Smooth muscle cell (in vitro differentiated cells): ENCODE data around the gene MAGEA11. TPM values are rescaled to one million over a fixed set of nuclear protein-coding genes. Genes with fewer than 3 reads are reported as not detected.
"Not testable (repeated sequence)": the region's sequence is repeated elsewhere in the genome, so short reads cannot be mapped to it uniquely, and the experiment has no call there.

ENCODE experiments used
- DNase-seq: peaks from one replicate; lab custom pipeline; 2025; ENCODE audit not compliant: unreplicated experiment; lab: John Stamatoyannopoulos, UW
- H2AFZ ChIP-seq: fragments of 200-600 bp; sonication (generic); 2 replicates; pipeline ENCODE4 v1.6.0; 2016; ENCODE audit warnings: antibody characterized with exemption, low read depth, mild to moderate bottlenecking
- H3F3A ChIP-seq: fragments of 200-600 bp; sonication (generic); 2 replicates; pipeline ENCODE4 v1.6.0; 2017; ENCODE audit warnings: antibody characterized with exemption, low read depth
- H3K27ac ChIP-seq: fragments of 200-600 bp; sonication (generic); 2 replicates; pipeline ENCODE4 v1.5.1; 2016; ENCODE audit warnings: low read depth, mild to moderate bottlenecking
- H3K27me3 ChIP-seq: fragments of 200-600 bp; sonication (generic); 2 replicates; pipeline ENCODE4 v1.6.1; 2016; ENCODE audit warnings: low read depth, mild to moderate bottlenecking
- H3K36me3 ChIP-seq: fragments of 200-600 bp; sonication (generic); 2 replicates; pipeline ENCODE4 v1.5.1; 2016; ENCODE audit warnings: low read depth
- H3K4me1 ChIP-seq: fragments of 200-600 bp; sonication (generic); 2 replicates; pipeline ENCODE4 v1.5.1; 2016; ENCODE audit warnings: low read depth
- H3K4me2 ChIP-seq: fragments of 200-600 bp; sonication (generic); 2 replicates; pipeline ENCODE4 v1.6.0; 2016; ENCODE audit warnings: mild to moderate bottlenecking
- H3K4me3 ChIP-seq: fragments of 200-600 bp; sonication (generic); 2 replicates; pipeline ENCODE4 v1.5.1; 2016; ENCODE audit warnings: mild to moderate bottlenecking
- H3K79me2 ChIP-seq: fragments of 200-600 bp; sonication (generic); 2 replicates; pipeline ENCODE4 v1.6.0; 2016; ENCODE audit warnings: low read depth, mild to moderate bottlenecking
- H3K9ac ChIP-seq: fragments of 200-600 bp; sonication (generic); 2 replicates; pipeline ENCODE4 v1.6.0; 2016; ENCODE audit warnings: low read depth
- H3K9me3 ChIP-seq: fragments of 200-600 bp; sonication (generic); replicated peaks from 2 replicates; pipeline ENCODE4 v1.5.1; 2016; ENCODE audit warnings: low read depth
- H4K20me1 ChIP-seq: fragments of 200-600 bp; sonication (generic); 2 replicates; pipeline ENCODE4 v1.6.0; 2016; ENCODE audit warnings: low read depth
- CTCF ChIP-seq: fragments of 200-600 bp; sonication (generic); IDR thresholded peaks from 2 replicates; pipeline ENCODE4 v1.5.1; 2017; ENCODE audit warnings: borderline replicate concordance, mild to moderate bottlenecking, antibody characterized with exemption; ENCODE audit not compliant: insufficient read depth, poor library complexity, severe bottlenecking
- WGBS: methylation state at CpG from one replicate; pipeline ENCODE4 v1.1.7; 2016; ENCODE audit warnings: low lambda C conversion rate; 5-methylcytosine and 5-hydroxymethylcytosine counted together
- polyA plus RNA-seq: library from polyadenylated mRNA; unstranded; fragments of >200 nt; fragmentation: Nextera tagmentation; extraction: Ambion mirVana; gene quantifications from 2 replicates; pipeline ENCODE4 v1.2.1, GENCODE V29; 2016
- total RNA-seq: library from RNA; depleted of rRNA; stranded (reverse); fragments of >200 nt; gene quantifications from 2 replicates; pipeline ENCODE4 v1.2.3, GENCODE V29; 2014

The MAGEA11 gene
- total and polyA plus RNA-seq, 2 experiments from 2014 or later: not detected

DNA sequence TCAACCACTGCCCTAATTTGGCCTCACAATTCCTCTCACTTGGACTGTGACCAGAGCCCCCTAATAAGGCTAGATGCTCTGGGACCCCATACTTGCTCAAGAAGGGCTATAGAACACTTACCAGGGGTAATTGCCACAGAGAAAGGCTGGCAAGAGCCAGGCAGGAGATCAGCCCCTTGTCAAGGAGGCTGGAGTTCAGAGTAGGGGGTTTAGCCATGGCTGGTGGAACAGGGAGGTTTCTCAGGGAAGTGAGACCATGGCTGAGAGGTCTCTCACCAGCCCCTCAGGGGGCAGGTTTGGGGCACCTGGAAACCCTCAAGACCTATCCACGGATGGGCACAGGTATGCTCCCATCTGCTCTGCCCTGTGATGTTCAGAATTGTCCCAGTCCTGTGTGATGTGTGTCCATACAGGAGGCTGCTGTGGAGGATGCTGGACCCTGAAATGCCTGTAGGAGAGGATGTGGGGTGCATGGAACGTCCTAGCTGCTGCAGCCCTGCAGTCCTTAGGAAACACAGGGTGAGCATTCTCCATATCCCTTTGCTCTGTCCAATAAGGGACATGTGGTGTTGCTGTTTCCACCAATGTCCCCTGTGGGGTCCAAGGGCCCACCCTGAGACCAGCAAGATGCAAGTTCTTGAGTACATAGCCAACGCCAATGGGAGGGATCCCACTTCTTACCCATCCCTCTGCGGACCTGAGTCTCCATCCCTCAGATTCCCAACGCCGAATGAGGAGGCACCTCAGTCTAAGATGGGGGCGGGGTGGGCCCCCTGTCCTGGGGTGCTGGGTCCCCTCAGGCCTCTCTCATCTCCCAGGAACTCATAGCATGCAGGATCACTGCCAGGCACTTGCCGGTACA is 45.6 kb downstream of the MAGEA11 start:
- Histone ChIP-seq H3K79me2 (no peaks in the 10 kb centered on the region), H3K27ac (no peak overlapping the region), H4K20me1 (no peaks in the 10 kb centered on the region), H3K9ac (no peak overlapping the region), H3K4me2 (no peak overlapping the region), H3K4me1 (no peaks in the 10 kb centered on the region), H3K36me3 (no peaks in the 10 kb centered on the region), H3F3A (no peaks in the 10 kb centered on the region), H3K27me3 (no peaks in the 10 kb centered on the region), H3K9me3 (no peaks in the 10 kb centered on the region), H2AFZ (no peak overlapping the region), H3K4me3 (no peak overlapping the region)
- DNase-seq: no peak
- no peak for TF ChIP-seq CTCF
- 84% methylated on average over 8 of the region's 8 CpGs for WGBS

GRCh38 chrX:149758068-149758714 is 46.3 kb downstream of the MAGEA11 start:
- no peak overlapping the region for H2AFZ ChIP-seq
- no peaks in the 10 kb centered on the region for H3K4me1 ChIP-seq
- H3F3A ChIP-seq: no peaks in the 10 kb centered on the region
- no peaks in the 10 kb centered on the region for H4K20me1 ChIP-seq
- no peak overlapping the region for H3K4me2 ChIP-seq
- H3K4me3 ChIP-seq: no peak overlapping the region
- H3K36me3 ChIP-seq: no peaks in the 10 kb centered on the region
- no peak for DNase-seq
- no peak overlapping the region for H3K27ac ChIP-seq
- WGBS: 93% methylated on average over 18 of the region's 18 CpGs
- no peak for TF ChIP-seq CTCF
- no peaks in the 10 kb centered on the region for H3K27me3 ChIP-seq
- H3K79me2 ChIP-seq: no peaks in the 10 kb centered on the region
- H3K9ac ChIP-seq: no peak overlapping the region
- no peaks in the 10 kb centered on the region for H3K9me3 ChIP-seq

GRCh38 chrX:149758715-149759078 is 46.8 kb downstream of the MAGEA11 start:
- not testable (repeated sequence) for H3K79me2 ChIP-seq, H3K4me3 ChIP-seq, H3K27me3 ChIP-seq, H3F3A ChIP-seq, H3K9me3 ChIP-seq, H4K20me1 ChIP-seq, H2AFZ ChIP-seq, H3K9ac ChIP-seq, H3K36me3 ChIP-seq, H3K4me1 ChIP-seq, DNase-seq, H3K4me2 ChIP-seq, H3K27ac ChIP-seq
- WGBS: 91% methylated on average over 17 of the region's 17 CpGs

- Histone ChIP-seq H3F3A (no peaks in the 10 kb centered on the region), H3K4me2 (no peak overlapping the region), H3K4me3 (no peak overlapping the region), H3K9ac (no peak overlapping the region), H3K27me3 (no peaks in the 10 kb centered on the region), H3K79me2 (no peaks in the 10 kb centered on the region), H2AFZ (no peak overlapping the region), H3K4me1 (no peaks in the 10 kb centered on the region), H3K9me3 (no peaks in the 10 kb centered on the region), H4K20me1 (no peaks in the 10 kb centered on the region), H3K36me3 (no peaks in the 10 kb centered on the region), H3K27ac (no peak overlapping the region)
- no peak for DNase-seq
- WGBS: 85% methylated on average over 7 of the region's 7 CpGs
- no peak for TF ChIP-seq CTCF
Observed at GRCh38 chrX:149759824-149760223, 48.0 kb downstream of the MAGEA11 start.
